ENCODE results near the gene SURF4.
"Not testable (repeated sequence)": the region's sequence is repeated elsewhere in the genome, so short reads cannot be mapped to it uniquely, and the experiment has no call there.

The SURF4 gene

GRCh38 chr9:133351908-133352634 lies 23.8 kb downstream of the SURF4 start:
- peak in 1 of 14 donors; percentile 16 for DNase-seq

GRCh38 chr9:133351526-133351907 lies 24.3 kb downstream of the SURF4 start:
- no peak for DNase-seq

GRCh38 chr9:133349965-133350616 lies 25.8 kb downstream of the SURF4 start:
- DNase-seq, result no peak

- no peak for DNase-seq
Measured at GRCh38 chr9:133348718-133349573, 26.9 kb downstream of the SURF4 start.

GRCh38 chr9:133347985-133348717 lies 27.7 kb downstream of the SURF4 start, which contains the start of the genes MED22 and RPL7A:
MED22 (minus strand) TSS chr9:133348131; CDS start chr9:133346662, 1,469 bp downstream.
RPL7A (plus strand) TSS chr9:133348218; CDS start chr9:133348244, 26 bp downstream.
- peak; percentile 30 to 90 (median 82) for DNase-seq

- peak in 2 of 14 donors; percentile 39 to 40 for DNase-seq
Measured at GRCh38 chr9:133347515-133347984, 28.3 kb downstream of the SURF4 start.

GRCh38 chr9:133346021-133346785 lies 29.7 kb downstream of the SURF4 start:
- DNase-seq, result no peak

- no peak for DNase-seq
Measured at GRCh38 chr9:133345596-133345995, 30.3 kb downstream of the SURF4 start.

- no peak for DNase-seq
Measured at GRCh38 chr9:133344979-133345378, 30.9 kb downstream of the SURF4 start.

GRCh38 chr9:133344071-133344470 lies 31.8 kb downstream of the SURF4 start:
- DNase-seq, result no peak

GRCh38 chr9:133342570-133342969 lies 33.3 kb downstream of the SURF4 start:
- no peak for DNase-seq

GRCh38 chr9:133342069-133342406 lies 33.8 kb downstream of the SURF4 start:
- no peak for DNase-seq

GRCh38 chr9:133341369-133342068 lies 34.3 kb downstream of the SURF4 start:
- peak in 6 of 14 donors; percentile 6 to 43 (median 29) for DNase-seq

- no peak for DNase-seq
Measured at GRCh38 chr9:133340916-133341315, 34.9 kb downstream of the SURF4 start.

GRCh38 chr9:133340256-133340655 lies 35.6 kb downstream of the SURF4 start:
- peak in 1 of 14 donors; percentile 14 for DNase-seq

- DNase-seq, result no peak
Measured at GRCh38 chr9:133339641-133340040, 36.2 kb downstream of the SURF4 start.

- DNase-seq, result peak; percentile 34 to 93 (median 81)
Measured at GRCh38 chr9:133335924-133336811, 39.7 kb downstream of the SURF4 start, which contains the start of gene SURF6. SURF6 (minus strand) TSS chr9:133336188; CDS start chr9:133336132, 56 bp downstream.

- DNase-seq, result not testable (repeated sequence)
Measured at GRCh38 chr9:133334888-133335287, 41.0 kb downstream of the SURF4 start.

- DNase-seq, result no peak
Measured at GRCh38 chr9:133334161-133334560, 41.7 kb downstream of the SURF4 start.

Measured in C1 segment of cervical spinal cord (tissue), 14 donors.